Esophagus muscularis mucosa (tissue), 4 donors: ENCODE data around the gene SCNN1B. TPM values are rescaled to one million over a fixed set of nuclear protein-coding genes. Genes with fewer than 3 reads are reported as not detected.

Experiments
- DNase-seq: peaks from one replicate; pipeline ENCODE4 v3.0.0-alpha.2; 2017; ENCODE audit errors: extremely low spot score
- H3K27ac ChIP-seq, 4 donors: fragments of 200-600 bp; sonication (generic); replicated peaks in 1 of 4; 1 replicate in 3 of 4; 2 replicates in 1 of 4; pipeline ENCODE4 v1.5.1; 2016 to 2019; ENCODE audit warnings: mild to moderate bottlenecking in 1 of 4
- H3K27me3 ChIP-seq, 4 donors: fragments of 200-600 bp; sonication (generic); one replicate each; pipeline versions ENCODE4 v1.5.1 to v1.6.0; 2016 to 2019
- H3K36me3 ChIP-seq, 4 donors: fragments of 200-600 bp; sonication (generic); one replicate each; pipeline ENCODE4 v1.5.1; 2016 to 2019
- H3K4me1 ChIP-seq, 4 donors: fragments of 200-600 bp; sonication (generic); one replicate each; pipeline ENCODE4 v1.5.1; 2016 to 2019
- H3K4me3 ChIP-seq, 4 donors: fragments of 200-600 bp; sonication (generic); 1 replicate in 2 of 4; 2 replicates in 2 of 4; pipeline ENCODE4 v1.5.1; 2016 to 2019; ENCODE audit warnings: mild to moderate bottlenecking in 4 of 4, moderate library complexity in 1 of 4
- H3K9me3 ChIP-seq, 4 donors: fragments of 200-600 bp; sonication (generic); 1 replicate in 3 of 4; 2 replicates in 1 of 4; pipeline ENCODE4 v1.5.1; 2016 to 2019
- CTCF ChIP-seq, 3 experiments: fragments of 200-600 bp in 2 of 3; fragments of 450-650 bp in 1 of 3; sonication (generic) in 2 of 3; IDR thresholded peaks; one replicate each; pipeline ENCODE4 v1.5.1; 2017 to 2019; ENCODE audit warnings: antibody characterized with exemption in 3 of 3, mild to moderate bottlenecking in 2 of 3, moderate library complexity in 1 of 3
- EP300 ChIP-seq: sonication (generic); formaldehyde crosslinking; IDR thresholded peaks from one replicate; pipeline ENCODE4 v1.6.1; 2017; ENCODE audit warnings: antibody characterized with exemption
- POLR2A ChIP-seq: fragments of 450-650 bp; IDR thresholded peaks from one replicate; pipeline ENCODE4 v1.6.1; 2017; ENCODE audit warnings: antibody characterized with exemption, moderate library complexity, mild to moderate bottlenecking, low read depth
- POLR2AphosphoS5 ChIP-seq, 2 donors: sonication (generic); formaldehyde crosslinking; IDR thresholded peaks; one replicate each; pipeline ENCODE4 v1.6.1; 2017; ENCODE audit warnings: antibody characterized with exemption in 2 of 2
- WGBS: methylation state at CpG from one replicate; pipeline ENCODE4 v1.1.5; 2018; 5-methylcytosine and 5-hydroxymethylcytosine counted together
- intact Hi-C: fragments of 100-400 bp; cut with DNase I; formaldehyde crosslinking; loops from one replicate; pipeline ENCODE4 v1.15.1; 2023
- total RNA-seq, 4 donors: library from RNA; depleted of rRNA; stranded (reverse); fragments of >200 nt; gene quantifications; one replicate each; pipeline versions ENCODE4 v1.1.0 to v1.2.1, GENCODE V29; 2016

The SCNN1B gene
- total RNA-seq, 4 donors from 2014 or later, result 1.2 to 4.2 (median 4.0) TPM

- intact Hi-C loops, result no loop called here
- 62% methylated on average over 4 of the region's 4 CpGs for WGBS
- Histone ChIP-seq H3K27me3 (peaks cover 0 to 13% (median 0%) of the 10 kb centered on the region in 4 donors), H3K36me3 (no peaks in the 10 kb centered on the region), H3K4me3 (no peak overlapping the region), H3K4me1 (no peaks in the 10 kb centered on the region), H3K9me3 (peaks cover 0 to 6% (median 3%) of the 10 kb centered on the region in 4 donors), H3K27ac (no peak overlapping the region)
- DNase-seq, result no peak
- TF ChIP-seq EP300 (no peak), POLR2A (no peak), POLR2AphosphoS5 (IDR thresholded peaks at IDR 0.05) (no peak), CTCF (IDR thresholded peaks at IDR 0.05) (no peak)
These were observed 47.1 kb upstream of the SCNN1B start for GRCh38 chr16:23255000-23255399.

- intact Hi-C loops, result no loop called here
- no peak overlapping the region for H3K27ac ChIP-seq
- H3K36me3 ChIP-seq, result no peaks in the 10 kb centered on the region
- H3K9me3 ChIP-seq, result peaks cover 0 to 4% (median 0%) of the 10 kb centered on the region in 4 donors
- H3K27me3 ChIP-seq, result peaks cover 0 to 13% (median 0%) of the 10 kb centered on the region in 4 donors
- TF ChIP-seq CTCF (IDR thresholded peaks at IDR 0.05), result no peak
- no peak for TF ChIP-seq EP300
- TF ChIP-seq POLR2AphosphoS5 (IDR thresholded peaks at IDR 0.05), result no peak
- no peak for TF ChIP-seq POLR2A
- no peak overlapping the region for H3K4me3 ChIP-seq
- WGBS, result 70% methylated on average over 3 of the region's 3 CpGs
- no peak for DNase-seq
- no peaks in the 10 kb centered on the region for H3K4me1 ChIP-seq
These were observed 45.7 kb upstream of the SCNN1B start for GRCh38 chr16:23256440-23256839.

GRCh38 chr16:23257682-23258081 lies 44.4 kb upstream of the SCNN1B start:
- H3K4me1 ChIP-seq, result no peaks in the 10 kb centered on the region
- 80% methylated on average over 1 of the region's 1 CpG for WGBS
- no peak overlapping the region for H3K4me3 ChIP-seq
- peaks cover 0 to 4% (median 0%) of the 10 kb centered on the region in 4 donors for H3K9me3 ChIP-seq
- H3K27ac ChIP-seq, result no peak overlapping the region
- TF ChIP-seq POLR2AphosphoS5 (IDR thresholded peaks at IDR 0.05), result no peak
- TF ChIP-seq POLR2A, result no peak
- TF ChIP-seq EP300, result no peak
- peaks cover 0 to 13% (median 0%) of the 10 kb centered on the region in 4 donors for H3K27me3 ChIP-seq
- no peak for DNase-seq
- H3K36me3 ChIP-seq, result no peaks in the 10 kb centered on the region
- intact Hi-C loops, result no loop called here

GRCh38 chr16:23258919-23259237 lies 43.2 kb upstream of the SCNN1B start:
- intact Hi-C loops, result no loop called here

GRCh38 chr16:23267647-23268046 lies 34.5 kb upstream of the SCNN1B start:
- no peak overlapping the region for H3K27ac ChIP-seq
- WGBS, result 55% methylated on average over 6 of the region's 6 CpGs
- no peak for TF ChIP-seq CTCF (IDR thresholded peaks at IDR 0.05)
- TF ChIP-seq EP300, result no peak
- no peak for TF ChIP-seq POLR2A

More at GRCh38 chr16:23258919-23259237, 43.2 kb upstream of the SCNN1B start:
- DNase-seq, result no peak
- no peaks in the 10 kb centered on the region for H3K4me1 ChIP-seq
- H3K9me3 ChIP-seq, result peaks cover 0 to 4% (median 0%) of the 10 kb centered on the region in 4 donors
- H3K27me3 ChIP-seq, result peaks cover 0 to 14% (median 0%) of the 10 kb centered on the region in 4 donors
- no peak overlapping the region for H3K27ac ChIP-seq
- WGBS, result 79% methylated on average over 2 of the region's 2 CpGs
- no peaks in the 10 kb centered on the region for H3K36me3 ChIP-seq
- no peak for TF ChIP-seq POLR2AphosphoS5 (IDR thresholded peaks at IDR 0.05)
- TF ChIP-seq POLR2A, result no peak
- TF ChIP-seq CTCF (IDR thresholded peaks at IDR 0.05), result no peak
- no peak for TF ChIP-seq EP300
- no peak overlapping the region for H3K4me3 ChIP-seq

More at GRCh38 chr16:23267647-23268046, 34.5 kb upstream of the SCNN1B start:
- peaks cover 0 to 19% (median 0%) of the 10 kb centered on the region in 4 donors for H3K27me3 ChIP-seq
- no peaks in the 10 kb centered on the region for H3K4me1 ChIP-seq
- intact Hi-C loops, result no loop called here
- H3K36me3 ChIP-seq, result no peaks in the 10 kb centered on the region
- peaks cover 0 to 3% (median 0%) of the 10 kb centered on the region in 4 donors for H3K9me3 ChIP-seq
- DNase-seq, result no peak
- H3K4me3 ChIP-seq, result no peak overlapping the region
